ENCODE measurements around the gene HDAC9. TPM values are rescaled to one million over a fixed set of nuclear protein-coding genes. Genes with fewer than 3 reads are reported as not detected.
"Not testable (repeated sequence)": the region's sequence is repeated elsewhere in the genome, so short reads cannot be mapped to it uniquely, and the experiment has no call there.

The HDAC9 gene
- total RNA-seq, 2 donors from 2014 or later: 4.9 to 6.5 TPM

DNA sequence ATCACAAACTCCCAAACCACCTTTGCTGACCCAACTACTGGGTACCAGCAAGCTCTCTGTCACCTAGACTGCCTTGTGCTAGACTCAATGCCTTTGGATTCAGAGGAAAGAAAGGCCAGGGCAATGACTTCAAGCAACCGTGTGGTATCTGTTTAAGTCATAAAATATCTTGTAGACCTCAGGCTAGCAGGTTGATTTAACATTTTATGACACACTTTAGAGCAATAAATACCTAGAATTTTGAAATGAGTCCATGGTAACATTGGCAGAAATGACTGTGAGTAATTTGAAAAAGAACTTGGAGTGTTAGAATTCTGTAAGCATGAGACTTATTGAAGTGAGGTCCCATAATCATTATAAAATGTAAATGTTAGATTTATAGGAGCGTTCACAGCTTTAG lies 534.7 kb downstream of the HDAC9 start:
- no peak overlapping the region for H3K4me3 Mint-ChIP-seq
- no peaks in the 10 kb centered on the region for H3K4me1 Mint-ChIP-seq
- H3K27me3 Mint-ChIP-seq: no peaks in the 10 kb centered on the region
- DNase-seq: no peak
- no peak for ATAC-seq
- no peak overlapping the region for H3K27ac Mint-ChIP-seq
- H3K36me3 Mint-ChIP-seq (ENCODE audit: low read depth): no peaks in the 10 kb centered on the region
- H3K9me3 ChIP-seq (ENCODE audit: control insufficient read depth, low read length, poor library complexity, severe bottlenecking): no peaks in the 10 kb centered on the region

- not testable (repeated sequence) for H3K9me3 ChIP-seq (ENCODE audit: control insufficient read depth, low read length, poor library complexity, severe bottlenecking); H3K4me1 Mint-ChIP-seq; DNase-seq; ATAC-seq; H3K4me3 Mint-ChIP-seq; H3K36me3 Mint-ChIP-seq (ENCODE audit: low read depth); H3K27me3 Mint-ChIP-seq; H3K27ac Mint-ChIP-seq
Observed at GRCh38 chr7:19032942-19033341, 537.4 kb downstream of the HDAC9 start.

- H3K27ac Mint-ChIP-seq: no peak overlapping the region
- H3K4me3 Mint-ChIP-seq: no peak overlapping the region
- H3K4me1 Mint-ChIP-seq: no peaks in the 10 kb centered on the region
- ATAC-seq (no peak), DNase-seq (no peak)
- H3K9me3 ChIP-seq (ENCODE audit: control insufficient read depth, low read length, poor library complexity, severe bottlenecking): no peaks in the 10 kb centered on the region
- no peaks in the 10 kb centered on the region for H3K27me3 Mint-ChIP-seq
- no peaks in the 10 kb centered on the region for H3K36me3 Mint-ChIP-seq (ENCODE audit: low read depth)
Observed at GRCh38 chr7:19051767-19052375, 556.3 kb downstream of the HDAC9 start.
